HG03378 (cell line): ENCODE results near the gene STXBP5L.
"Not testable (repeated sequence)": the region's sequence is repeated elsewhere in the genome, so short reads cannot be mapped to it uniquely, and the experiment has no call there.

Source experiments
- ATAC-seq: cut with Tn5 transposase; IDR thresholded peaks from one replicate; pipeline ENCODE4 v1.9.1; 2021; ENCODE audit warnings: mild to moderate bottlenecking, moderate library complexity; ENCODE audit not compliant: unreplicated experiment

STXBP5L gene

DNA sequence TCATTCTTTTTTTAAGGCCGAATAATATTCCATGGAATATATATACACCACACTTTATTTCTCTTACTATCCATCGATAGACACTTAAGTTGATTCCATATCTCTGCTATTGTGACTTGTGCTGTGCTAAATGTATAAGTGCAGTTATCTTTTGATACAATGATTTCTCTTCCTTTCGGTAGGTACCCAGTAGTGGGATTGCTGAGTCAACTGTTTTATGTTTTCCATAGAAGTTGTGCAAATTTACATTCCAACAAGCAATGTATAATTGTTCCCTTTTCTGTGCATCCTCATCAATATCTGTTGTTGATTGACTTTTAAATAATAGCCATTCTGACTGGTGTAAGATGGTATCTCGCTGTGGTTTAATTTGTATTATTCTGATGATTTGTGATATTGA, 81.0 kb downstream of the STXBP5L start:
- no peak for ATAC-seq

DNA sequence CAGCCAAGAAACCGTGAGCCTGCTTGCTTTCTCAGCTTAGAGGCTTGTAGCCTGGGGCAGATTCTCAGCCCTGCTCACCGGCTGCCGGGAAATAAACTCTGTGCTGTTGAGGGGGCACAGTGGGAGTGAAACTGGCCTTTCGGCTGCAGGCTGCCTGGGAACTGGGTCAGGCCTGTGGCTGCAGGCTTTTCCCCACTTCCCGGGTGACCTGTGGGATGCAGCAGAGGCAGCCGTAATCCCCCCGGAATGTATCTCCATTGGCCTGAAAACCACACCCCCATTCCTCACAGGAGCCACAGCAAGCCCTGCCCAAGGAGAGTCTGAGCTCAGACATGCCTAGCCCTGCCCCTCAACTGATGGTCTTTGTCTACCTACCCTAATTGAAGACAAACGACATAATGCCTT, 110.9 kb downstream of the STXBP5L start:
- ATAC-seq, result no peak

DNA sequence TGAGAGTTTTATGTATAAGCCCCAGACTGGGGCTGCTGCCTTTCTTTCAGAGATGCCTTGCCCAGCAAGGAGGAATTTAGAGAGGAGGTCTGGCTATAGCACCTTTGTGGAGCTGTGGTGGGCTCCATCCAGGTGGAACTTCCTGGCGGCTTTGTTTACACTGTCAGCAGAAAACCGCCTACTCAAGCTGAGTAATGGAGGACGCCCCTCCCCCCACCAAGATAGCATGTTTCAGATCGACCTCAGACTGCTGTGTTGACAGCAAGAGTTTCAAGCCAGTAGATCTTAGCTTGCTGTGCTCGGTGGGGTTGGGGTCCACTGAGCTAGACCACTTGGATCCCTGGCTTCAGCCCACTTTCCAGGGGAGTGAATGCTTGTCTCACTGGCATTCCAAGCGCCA, 155.6 kb downstream of the STXBP5L start:
- no peak for ATAC-seq

DNA sequence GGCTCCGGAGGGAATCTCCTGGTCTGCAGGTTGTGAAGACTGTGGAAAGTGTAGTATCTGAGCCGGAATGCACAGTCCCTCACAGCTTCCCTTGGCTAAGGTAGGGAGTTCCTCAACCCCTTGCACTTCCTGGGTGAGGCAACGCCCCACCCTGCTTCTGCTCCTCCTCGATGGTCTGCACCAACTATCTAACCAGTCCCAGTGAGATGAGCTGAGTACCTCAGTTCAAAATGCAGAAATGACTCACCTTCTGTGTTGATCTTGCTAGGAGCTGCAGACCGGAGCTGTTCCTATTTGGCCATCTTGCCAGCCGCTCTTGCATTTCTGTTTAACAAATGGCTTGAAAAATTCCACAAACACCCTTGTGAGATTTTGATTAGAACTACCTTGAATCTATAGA, 156.1 kb downstream of the STXBP5L start:
- ATAC-seq, result no peak

DNA sequence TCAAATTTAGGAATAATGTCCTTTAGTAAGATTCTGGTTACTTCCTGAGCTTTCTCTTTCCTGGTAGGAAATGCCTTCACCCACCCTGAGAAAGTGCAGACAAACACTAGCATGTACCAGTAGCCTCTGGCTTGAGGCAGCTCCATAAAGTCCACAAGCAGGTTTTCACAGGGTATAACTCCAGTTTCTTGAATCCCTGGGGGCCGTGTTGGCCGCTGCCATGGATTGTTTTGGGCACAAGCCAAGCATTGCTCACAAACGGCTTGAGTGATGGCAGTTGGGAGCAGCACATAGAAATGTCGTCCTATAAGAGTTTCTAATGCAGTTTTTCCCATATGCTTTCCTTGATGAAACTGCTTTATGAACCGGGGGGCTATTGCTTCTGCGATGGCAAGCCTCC, 164.1 kb downstream of the STXBP5L start:
- ATAC-seq, result no peak

DNA sequence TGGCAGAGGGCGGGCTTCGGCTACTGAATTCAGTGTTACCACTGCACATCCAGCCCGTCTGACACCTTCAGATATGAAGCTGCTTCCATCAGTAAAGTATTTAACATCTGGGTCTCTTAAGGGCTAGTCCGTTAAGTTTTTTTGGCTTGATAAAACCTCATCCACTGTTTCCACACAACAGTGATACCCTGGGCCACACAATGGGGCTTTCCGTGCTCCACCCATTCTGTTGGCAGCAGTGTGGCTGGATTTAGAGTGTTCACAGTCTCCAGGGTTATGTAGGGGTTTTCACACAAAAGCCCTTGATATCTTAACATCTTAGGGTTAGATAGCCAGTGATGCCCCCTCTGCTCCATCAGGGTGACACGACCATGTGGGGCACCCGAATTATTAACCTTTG, 165.0 kb downstream of the STXBP5L start:
- no peak for ATAC-seq

DNA sequence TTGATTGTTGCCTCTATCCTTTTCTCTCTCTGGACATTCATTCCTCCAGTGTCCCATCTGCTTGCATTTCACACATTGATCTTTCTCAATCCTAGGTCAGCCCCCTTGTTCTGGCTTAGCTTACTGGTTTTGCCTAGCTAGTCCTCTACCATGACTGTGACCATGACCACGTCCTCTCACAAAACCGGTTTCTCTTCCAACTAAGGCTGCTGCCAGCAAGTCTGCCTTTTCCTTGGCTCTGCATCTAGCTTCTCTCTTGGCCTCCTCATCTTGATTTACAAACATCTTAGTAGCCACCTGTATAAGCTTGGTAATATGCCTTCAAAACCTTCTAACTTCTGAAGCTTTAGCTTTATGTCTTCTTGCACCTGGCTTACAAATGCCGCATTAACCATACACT, 167.2 kb downstream of the STXBP5L start:
- ATAC-seq, result no peak

DNA sequence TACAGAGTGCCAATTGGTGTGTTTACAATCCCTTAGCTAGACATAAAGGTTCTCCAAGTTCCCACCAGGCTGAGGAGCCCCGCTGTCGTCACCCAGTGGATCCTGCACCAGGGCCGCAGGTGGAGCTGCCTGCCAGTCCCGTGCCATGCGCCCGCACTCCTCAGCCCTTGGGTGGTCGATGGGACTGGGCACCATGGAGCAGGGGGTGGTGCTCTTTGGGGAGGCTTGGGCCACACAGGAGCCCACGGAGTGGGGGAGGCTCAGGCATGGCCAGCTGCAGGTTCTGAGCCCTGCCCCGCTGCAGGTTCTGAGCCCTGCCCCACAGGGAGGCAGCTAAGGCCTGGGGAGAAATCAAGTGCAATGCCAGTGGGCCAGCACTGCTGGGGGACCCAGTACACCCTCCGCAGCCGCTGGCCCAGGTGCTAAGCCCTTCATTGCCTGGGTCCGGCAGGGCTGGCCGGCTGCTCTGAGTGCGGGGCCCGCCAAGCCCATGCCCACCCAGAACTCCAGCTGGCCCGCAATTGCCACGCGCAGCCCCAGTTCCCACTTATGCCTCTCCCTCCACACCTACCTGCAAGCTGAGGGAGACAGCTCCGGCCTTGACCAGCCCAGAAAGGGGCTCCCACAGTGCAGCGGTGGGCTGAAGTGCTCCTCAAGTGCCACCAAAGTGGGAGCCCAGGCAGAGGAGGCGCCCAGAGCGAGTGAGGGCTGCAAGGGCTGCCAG, 170.5 kb downstream of the STXBP5L start:
- not testable (repeated sequence) for ATAC-seq

DNA sequence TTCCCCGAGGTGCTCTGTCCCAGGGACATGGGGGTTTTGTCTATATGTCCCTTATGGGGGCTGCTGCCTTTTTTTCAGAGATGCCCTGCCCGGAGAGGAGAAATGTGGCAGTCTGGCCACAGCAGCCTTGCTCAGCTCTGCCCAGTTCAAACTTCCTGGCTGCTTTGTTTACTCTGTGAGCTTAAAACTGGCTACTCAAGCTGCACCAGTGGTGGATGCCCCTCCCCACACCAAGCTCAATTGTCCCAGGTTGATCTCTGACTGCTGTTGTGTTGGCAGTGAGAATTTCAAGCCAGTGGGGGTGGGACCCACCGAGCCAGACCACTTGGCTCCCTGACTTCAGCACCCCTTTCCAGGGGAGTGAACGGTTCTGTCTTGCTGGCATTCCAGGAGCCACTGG, 188.9 kb downstream of the STXBP5L start:
- no peak for ATAC-seq

DNA sequence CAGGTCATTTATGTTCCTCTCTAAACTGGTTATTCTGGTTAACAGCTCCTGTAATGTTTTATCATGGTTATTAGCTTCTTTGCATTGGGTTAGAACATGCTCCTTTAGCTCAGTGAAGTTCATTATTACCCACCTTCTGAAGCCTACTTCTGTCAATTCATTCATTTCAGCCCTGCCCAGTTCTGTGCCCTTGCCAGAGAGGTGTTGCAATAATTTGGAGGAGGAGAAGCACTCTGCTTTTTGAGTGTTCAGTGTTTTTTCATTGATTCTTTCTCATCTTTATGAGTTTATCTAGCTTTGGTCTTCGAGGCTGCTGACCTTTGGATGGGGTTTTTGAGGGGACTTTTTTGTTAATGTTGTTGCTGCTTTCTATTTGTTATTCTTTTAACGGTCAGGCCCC, 203.1 kb downstream of the STXBP5L start:
- not testable (repeated sequence) for ATAC-seq

DNA sequence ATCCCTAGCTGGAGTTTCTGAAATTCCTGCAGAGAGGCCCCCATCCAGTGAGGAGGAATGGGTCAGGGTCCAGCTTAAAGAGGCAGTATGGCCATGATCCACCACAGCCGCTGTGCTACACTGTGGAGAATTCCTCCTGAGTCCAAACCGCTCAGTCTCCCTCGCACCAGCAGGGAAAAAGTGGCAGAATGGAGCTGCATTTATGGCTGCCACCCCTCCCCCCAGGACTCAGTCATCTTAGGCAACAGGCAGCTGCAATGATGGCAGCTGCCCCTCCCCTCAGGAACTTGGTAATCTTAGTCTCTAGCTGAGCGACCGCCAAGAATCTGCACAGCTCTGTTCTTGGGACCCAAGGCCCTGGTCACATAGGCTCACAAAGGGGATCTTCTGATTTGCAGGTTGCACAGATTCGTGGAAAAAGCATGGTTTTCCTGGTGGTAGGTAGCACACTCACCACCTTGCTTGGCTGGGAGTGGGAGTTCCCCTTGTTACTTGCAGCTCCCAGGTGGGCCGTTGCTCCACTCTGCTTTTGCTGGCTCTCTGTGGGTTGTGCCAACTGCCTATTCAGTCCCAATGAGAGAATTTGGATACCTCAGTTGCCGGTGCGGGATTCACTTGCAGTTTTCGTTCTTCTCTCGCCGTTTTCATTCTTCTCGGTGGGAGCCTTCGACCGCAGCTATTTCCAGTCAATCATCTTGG, 204.1 kb downstream of the STXBP5L start:
- ATAC-seq, result no peak

DNA sequence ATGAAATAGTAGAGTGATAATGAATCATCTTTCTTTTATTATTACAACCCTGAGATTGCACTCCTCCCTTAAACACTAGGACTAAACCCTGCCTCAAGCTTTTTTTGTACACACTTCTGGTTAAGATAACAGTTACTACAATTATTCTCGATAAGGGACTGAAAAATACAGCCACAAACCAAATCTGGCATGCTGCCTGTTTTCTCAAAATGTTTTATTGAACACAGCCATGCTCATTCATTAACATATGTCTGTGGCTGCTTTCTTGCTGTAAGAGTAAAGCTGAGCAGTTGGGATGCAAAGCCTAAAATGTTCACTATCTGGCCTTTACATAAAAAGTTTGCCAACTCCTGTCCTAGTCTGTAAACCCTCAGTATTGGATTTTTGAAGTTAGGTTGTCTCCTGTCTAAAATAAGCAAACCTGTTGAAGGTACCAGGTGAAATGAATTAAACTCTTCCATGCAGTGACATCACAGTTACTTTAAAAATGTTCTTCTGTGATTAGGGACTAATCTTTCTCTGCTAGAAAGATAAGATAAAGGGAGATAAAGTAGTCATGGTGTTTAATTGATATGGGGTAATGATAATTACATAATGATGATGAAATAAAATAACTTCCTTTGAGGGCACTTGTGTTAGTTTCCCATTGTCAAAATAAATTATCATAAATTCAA, 218.2 kb downstream of the STXBP5L start:
- ATAC-seq, result no peak

DNA sequence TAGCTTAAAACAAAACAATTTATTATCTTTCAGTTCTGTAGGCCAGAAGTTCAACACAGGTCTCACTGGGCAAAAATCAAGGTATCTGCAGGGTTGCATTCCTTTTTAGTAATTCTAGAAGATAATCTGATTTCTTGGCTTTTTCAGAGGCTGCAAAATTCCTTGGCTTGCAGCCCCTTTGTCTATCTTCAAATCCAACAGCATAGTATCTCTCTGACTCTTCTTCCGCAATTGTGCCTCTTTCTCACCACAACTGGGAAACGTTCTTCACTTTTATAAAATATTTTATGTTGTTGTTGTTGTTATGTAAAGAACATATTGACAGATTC, 218.7 kb downstream of the STXBP5L start:
- no peak for ATAC-seq

DNA sequence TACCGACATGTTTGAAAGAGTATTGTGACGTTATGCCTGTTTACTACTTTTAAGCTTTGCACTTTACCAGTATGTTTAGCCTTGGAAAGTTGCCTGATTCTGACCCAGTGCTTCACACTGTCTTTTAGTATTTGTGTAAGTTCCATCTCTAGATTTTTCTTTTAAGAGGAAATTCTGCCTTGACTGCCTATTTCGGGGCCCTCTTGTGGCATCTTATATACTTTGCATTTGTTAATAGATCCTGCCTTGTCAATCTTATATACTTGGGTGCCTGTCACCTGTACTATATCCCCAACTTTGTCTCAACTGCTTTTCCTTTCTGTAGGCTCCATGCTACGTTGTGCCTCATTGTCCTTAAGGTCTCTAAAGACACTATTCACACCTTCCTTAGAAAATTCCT, 244.6 kb downstream of the STXBP5L start:
- no peak for ATAC-seq

DNA sequence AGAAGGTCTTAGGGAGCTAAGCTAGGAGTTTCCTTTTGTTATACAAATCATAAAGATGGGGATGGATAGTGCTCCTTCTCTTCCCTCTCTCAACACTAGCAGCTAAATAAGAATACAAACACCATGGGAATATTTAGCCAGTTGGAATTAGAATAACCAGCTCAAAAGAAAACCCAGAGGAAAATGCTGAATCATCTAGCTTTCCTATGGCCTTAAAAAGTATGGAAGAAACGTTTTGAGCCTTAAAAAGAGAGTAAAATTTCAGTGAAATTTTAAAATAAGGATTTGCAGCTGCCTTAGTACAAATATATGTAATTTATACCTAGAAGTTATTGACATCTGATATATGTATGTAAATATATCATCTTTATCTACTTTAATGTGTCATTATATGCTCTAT, 245.8 kb downstream of the STXBP5L start:
- ATAC-seq, result no peak

DNA sequence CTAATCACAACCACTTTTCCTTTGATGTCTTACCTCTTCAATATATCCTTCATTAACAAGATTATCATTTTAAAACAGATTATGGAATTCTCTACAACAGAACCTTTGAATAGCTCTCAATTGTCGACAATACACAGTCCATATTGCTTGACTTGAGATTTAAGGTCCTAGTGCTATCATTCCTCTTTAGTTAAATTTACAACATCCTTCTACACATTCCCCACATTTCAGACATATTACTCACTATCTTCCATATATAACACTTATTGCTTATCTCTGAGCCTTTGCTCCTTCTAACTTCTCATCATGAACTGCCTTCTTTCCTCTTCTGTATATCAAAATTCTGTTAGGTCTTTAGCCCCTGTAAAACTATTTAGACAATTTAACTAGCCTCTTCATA, 247.0 kb downstream of the STXBP5L start:
- ATAC-seq, result no peak

DNA sequence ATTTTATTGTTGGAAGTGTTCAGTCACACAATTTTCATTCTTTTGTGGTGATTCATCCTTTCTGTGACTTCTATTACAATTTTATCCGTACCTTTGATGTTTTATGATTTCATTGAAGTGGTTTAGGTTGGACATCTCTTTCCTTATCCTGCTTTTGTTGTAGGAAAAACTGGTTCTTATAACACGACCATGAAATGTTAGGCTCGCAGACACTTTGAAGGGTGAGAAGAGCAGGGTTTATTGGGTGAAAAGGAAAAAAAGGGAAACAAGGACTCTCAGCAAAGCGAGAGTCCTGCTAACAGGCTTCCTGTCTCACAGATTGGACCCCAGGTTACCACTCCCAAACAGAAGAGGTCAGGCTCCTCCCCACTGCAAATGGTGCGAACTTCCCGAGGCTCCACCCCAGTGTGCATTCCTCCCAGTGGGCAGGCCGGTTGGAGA, 257.4 kb downstream of the STXBP5L start:
- ATAC-seq, result no peak

DNA sequence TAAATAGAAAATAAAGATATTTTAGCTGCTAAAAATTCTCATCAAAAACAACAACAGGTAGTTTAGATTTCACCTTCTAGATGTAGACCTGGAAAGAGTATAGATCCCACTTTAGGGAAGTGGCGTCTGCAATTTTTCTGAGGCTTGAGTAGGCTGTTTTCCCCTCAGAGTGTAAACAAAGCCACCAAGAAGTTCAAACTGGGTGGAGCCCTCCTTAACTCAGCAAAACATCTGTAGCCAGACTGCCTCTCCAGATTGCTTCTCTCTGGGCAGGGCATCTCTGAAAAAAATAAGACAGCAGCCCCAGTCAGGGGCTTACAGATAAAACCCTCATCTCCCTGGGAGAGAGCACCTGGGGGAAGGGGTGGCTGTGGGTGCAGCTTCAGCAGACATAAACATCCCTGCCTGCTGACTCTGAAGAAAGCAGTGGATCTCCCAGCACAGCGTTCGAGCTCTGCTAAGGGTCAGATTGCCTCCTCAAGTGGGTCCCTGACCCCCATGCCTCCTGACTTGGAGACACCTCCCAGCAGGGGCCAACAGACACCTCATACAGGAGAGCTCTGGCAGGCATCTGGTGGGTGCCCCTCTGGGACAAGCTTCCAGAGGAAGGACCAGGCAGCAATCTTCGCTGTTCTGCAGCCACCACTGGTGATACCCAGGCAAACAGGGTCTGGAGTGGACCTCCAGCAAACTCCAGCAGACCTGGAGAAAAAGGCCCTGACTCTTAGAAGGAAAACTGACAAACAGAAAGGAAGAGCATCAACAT, 259.6 kb downstream of the STXBP5L start:
- ATAC-seq, result no peak

DNA sequence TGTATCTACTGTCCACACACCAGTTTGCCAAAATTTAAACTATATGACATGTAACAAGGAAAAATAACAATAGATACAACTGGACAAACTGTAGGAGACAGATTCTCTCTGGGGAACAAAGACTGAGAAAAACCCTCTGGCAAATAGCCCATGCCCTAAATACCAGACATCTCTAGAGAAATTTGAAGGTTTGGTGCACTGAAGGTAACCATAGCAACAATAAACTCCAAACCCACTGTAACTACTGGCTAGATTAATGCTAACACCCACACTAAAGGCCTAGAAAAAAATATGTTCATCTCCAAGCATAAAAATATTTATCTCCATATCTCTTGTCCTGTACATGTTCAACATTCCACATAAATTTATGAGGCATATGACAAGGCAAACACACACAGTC, 267.1 kb downstream of the STXBP5L start:
- ATAC-seq, result no peak

DNA sequence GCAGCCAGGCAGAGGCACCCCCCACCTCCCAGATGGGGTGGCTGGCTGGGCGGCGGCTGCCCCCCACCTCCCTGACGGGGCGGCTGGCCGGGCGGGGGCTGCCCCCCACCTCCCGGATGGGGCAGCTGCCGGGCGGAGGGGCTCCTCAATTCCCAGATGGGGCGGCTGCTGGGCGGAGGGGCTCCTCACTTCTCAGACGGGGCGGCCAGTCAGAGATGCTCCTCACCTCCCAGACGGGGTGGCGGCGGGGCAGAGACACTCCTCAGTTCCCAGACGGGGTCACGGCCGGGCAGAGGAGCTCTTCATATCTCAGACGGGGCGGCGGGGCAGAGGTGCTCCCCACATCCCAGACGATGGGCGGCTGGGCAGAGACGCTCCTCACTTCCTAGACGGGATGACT, 282.6 kb downstream of the STXBP5L start:
- ATAC-seq, result not testable (repeated sequence)

DNA sequence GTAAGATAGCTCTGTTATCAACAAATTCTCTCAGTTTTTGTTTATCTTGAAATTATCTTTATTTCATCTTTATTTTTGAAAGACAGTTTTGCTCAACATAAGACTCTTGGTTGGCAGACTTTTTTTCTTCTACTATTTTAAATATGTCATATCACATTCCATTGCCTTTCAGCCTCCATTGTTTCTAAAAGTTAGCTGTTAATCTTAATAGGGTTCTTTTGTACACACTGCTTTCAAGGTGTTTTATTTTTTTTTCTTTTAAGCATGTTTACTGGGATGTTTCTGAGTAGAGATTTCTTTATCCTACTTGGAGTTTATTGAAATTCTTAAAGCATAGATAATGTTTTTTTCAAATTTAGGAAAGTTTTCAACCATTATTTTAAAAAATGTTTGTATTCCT, 294.6 kb downstream of the STXBP5L start:
- no peak for ATAC-seq
